ENCODE data around the gene MICA. TPM values are rescaled to one million over a fixed set of nuclear protein-coding genes. Genes with fewer than 3 reads are reported as not detected.
"Not testable (repeated sequence)": the region's sequence is repeated elsewhere in the genome, so short reads cannot be mapped to it uniquely, and the experiment has no call there.

The MICA gene
- total and polyA plus RNA-seq, 10 donors, result 7.8 to 27.4 (median 16.1) TPM

DNA sequence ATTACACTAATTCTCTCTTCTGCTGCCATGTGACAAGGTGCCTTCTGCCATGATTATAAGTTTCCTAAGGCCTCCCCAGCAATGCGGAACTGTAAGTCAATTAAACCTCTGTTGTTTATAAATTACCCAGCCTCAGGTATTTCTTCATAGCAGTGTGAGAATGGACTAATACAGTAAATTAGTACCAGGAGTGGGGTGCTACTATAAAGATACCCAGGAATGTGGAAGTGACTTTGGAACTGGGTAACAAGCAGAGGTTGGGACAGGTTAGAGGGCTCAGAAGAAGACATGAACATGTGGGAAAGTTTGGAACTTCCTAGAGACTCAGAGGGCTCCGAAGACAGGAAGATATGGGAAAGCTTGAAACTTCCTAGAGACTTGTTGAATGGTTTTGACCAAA, 34.8 kb downstream of the MICA start:
- no peak for TF ChIP-seq POLR2AphosphoS5 (IDR thresholded peaks at IDR 0.05)
- 68 to 99% (median 94%) methylated on average over 2 of the region's 2 CpGs for WGBS, 5 donors
- DNase-seq, result no peak

DNA sequence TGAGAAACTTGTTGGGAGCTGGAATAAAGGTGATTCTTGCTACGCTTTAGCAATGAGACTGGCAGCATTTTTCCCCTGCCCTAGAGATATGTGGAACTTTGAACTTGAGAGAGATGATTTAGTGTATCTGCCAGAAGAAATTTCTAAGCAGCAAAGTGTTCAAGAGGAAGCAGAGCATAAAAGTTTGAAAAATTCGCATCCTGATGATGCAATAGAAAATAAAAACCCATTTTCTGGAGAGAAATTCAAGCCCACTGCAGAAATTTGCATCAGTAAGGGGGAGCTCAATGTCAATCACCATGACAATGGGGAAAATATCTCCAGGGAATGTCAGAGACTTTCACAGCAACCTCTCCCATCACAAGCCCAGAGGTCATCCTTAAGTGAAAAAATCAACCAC, 35.3 kb downstream of the MICA start:
- H3K27ac ChIP-seq, result no peak overlapping the region
- 63 to 89% (median 82%) methylated on average over 2 of the region's 2 CpGs for WGBS, 5 donors
- intact Hi-C loops (cut with DNase I; ENCODE audit: low total_unique reads), result no loop called here
- peaks cover 0 to 12% (median 8%) of the 10 kb centered on the region in 6 donors for H3K4me1 ChIP-seq
- no peak for DNase-seq
- H3K36me3 ChIP-seq, result no peaks in the 10 kb centered on the region
- H3K9me3 ChIP-seq, result peaks cover 0 to 15% (median 13%) of the 10 kb centered on the region in 8 donors
- H3K4me3 ChIP-seq, result no peak overlapping the region
- TF ChIP-seq, protein P1, sequence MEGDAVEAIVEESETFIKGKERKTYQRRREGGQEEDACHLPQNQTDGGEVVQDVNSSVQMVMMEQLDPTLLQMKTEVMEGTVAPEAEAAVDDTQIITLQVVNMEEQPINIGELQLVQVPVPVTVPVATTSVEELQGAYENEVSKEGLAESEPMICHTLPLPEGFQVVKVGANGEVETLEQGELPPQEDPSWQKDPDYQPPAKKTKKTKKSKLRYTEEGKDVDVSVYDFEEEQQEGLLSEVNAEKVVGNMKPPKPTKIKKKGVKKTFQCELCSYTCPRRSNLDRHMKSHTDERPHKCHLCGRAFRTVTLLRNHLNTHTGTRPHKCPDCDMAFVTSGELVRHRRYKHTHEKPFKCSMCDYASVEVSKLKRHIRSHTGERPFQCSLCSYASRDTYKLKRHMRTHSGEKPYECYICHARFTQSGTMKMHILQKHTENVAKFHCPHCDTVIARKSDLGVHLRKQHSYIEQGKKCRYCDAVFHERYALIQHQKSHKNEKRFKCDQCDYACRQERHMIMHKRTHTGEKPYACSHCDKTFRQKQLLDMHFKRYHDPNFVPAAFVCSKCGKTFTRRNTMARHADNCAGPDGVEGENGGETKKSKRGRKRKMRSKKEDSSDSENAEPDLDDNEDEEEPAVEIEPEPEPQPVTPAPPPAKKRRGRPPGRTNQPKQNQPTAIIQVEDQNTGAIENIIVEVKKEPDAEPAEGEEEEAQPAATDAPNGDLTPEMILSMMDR (IDR thresholded peaks at IDR 0.05 in 8 of 11, conservative IDR thresholded peaks at IDR 0.05 in 3 of 11), result no peak
- peaks cover 0 to 19% (median 0%) of the 10 kb centered on the region in 7 donors for H3K27me3 ChIP-seq (replicated peaks in 1 of 7)

More for the DNA sequence above, 34.8 kb downstream of the MICA start:
- Histone ChIP-seq H3K27me3 (replicated peaks in 1 of 7) (peaks cover 0 to 19% (median 0%) of the 10 kb centered on the region in 7 donors), H3K36me3 (no peaks in the 10 kb centered on the region), H3K4me3 (no peak overlapping the region), H3K27ac (no peak overlapping the region), H3K4me1 (peaks cover 0 to 12% (median 8%) of the 10 kb centered on the region in 6 donors), H3K9me3 (peaks cover 0 to 15% (median 13%) of the 10 kb centered on the region in 8 donors)
- intact Hi-C loops (cut with DNase I; ENCODE audit: low total_unique reads), result no loop called here

DNA sequence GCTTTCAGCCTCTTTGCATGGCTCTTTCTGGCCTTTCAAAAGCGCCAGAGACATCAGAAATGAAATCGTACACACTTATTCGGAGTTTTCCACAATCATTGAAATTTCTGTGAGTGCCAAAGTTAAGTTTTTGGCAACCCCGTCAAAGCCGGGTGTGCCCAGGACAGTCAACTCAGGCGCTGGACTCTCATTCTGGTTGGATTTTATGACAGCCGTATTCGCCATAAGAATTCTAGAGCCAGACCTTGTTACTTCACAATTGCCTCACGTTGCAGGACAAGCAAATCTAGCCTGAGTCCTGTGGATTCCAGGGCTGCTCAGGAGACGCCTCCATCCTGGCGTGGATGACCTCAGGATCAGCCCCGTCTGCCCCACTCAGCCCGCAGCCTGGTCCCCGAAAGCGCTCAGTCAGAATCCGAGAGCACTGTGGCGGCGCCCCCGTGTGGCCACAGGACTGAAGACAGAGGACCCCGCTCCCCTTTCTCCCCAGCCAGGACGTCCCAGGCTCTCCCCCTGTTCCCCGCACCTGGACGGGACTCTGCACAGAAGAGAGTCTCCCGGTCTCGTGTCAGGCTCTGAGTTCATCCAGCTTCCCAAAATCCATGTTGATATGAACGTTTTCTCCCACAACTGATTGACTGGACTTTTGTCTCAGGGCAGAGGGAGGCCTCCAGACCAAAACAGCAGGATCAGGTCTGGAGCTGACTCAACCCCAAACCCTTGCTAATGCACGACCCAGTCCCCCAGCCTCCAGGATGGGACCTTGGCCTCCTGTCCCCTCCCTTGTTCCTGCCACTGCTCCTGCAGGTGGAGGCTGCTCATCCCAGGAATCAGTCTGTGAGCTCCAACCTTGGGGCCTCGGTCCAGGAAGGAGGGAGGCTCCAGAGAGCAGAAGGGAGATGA, 38.2 kb downstream of the MICA start:
- DNase-seq, result peak; percentile 96
- 19 to 33% (median 22%) methylated on average over 17 to 28 of the region's 28 CpGs for WGBS, 5 donors
- TF ChIP-seq, protein P1 (IDR thresholded peaks at IDR 0.05 in 8 of 11, conservative IDR thresholded peaks at IDR 0.05 in 3 of 11), result peak; percentile 64 to 91 (median 82)
- TF ChIP-seq POLR2A (IDR thresholded peaks at IDR 0.05) (no peak), POLR2AphosphoS5 (IDR thresholded peaks at IDR 0.05) (peak; percentile 15 to 54 (median 52))
- Histone ChIP-seq H3K27me3 (replicated peaks in 1 of 7) (peaks cover 0 to 19% (median 0%) of the 10 kb centered on the region in 7 donors), H3K9me3 (peaks cover 0 to 15% (median 13%) of the 10 kb centered on the region in 8 donors), H3K4me3 (peak overlapping the region in 1 of 8 donors; percentile 31), H3K4me1 (peaks cover 0 to 12% (median 8%) of the 10 kb centered on the region in 6 donors), H3K27ac (no peak overlapping the region), H3K36me3 (no peaks in the 10 kb centered on the region)
- intact Hi-C loops (cut with DNase I; ENCODE audit: low total_unique reads), result loop anchor here (5.0 kb wide), 1 partner anchor 44 kb away; no protein-coding TSS in a partner anchor

DNA sequence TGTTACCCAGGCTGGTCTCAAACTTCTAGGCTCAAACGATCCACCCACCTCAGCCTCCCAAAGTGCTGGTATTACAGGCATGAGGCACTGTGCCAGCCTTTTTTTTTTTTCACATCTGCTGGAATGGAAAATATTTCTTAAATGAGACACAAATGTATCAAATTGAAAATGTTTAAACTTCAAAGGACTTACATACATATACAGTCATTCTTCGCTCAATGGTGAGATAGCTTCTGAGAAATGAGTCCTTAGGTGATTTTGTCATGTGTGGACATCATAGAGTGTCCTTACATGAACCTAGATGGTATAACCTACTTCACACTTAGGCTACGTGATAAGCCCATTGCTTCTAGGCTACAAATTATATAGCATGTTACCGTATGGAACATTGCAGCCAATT, 43.1 kb downstream of the MICA start:
- TF ChIP-seq POLR2AphosphoS5 (IDR thresholded peaks at IDR 0.05) (no peak), POLR2A (IDR thresholded peaks at IDR 0.05) (no peak)
- TF ChIP-seq, protein P1 (IDR thresholded peaks at IDR 0.05 in 8 of 11, conservative IDR thresholded peaks at IDR 0.05 in 3 of 11), result no peak
- Histone ChIP-seq H3K27ac (no peak overlapping the region), H3K36me3 (no peaks in the 10 kb centered on the region), H3K4me3 (no peak overlapping the region), H3K4me1 (peaks cover 0 to 6% (median 6%) of the 10 kb centered on the region in 6 donors), H3K27me3 (replicated peaks in 1 of 7) (peaks cover 0 to 8% (median 0%) of the 10 kb centered on the region in 7 donors), H3K9me3 (no peaks in the 10 kb centered on the region)
- DNase-seq, result no peak
- intact Hi-C loops (cut with DNase I; ENCODE audit: low total_unique reads), result no loop called here
- 72 to 92% (median 89%) methylated on average over 4 of the region's 4 CpGs for WGBS, 5 donors

DNA sequence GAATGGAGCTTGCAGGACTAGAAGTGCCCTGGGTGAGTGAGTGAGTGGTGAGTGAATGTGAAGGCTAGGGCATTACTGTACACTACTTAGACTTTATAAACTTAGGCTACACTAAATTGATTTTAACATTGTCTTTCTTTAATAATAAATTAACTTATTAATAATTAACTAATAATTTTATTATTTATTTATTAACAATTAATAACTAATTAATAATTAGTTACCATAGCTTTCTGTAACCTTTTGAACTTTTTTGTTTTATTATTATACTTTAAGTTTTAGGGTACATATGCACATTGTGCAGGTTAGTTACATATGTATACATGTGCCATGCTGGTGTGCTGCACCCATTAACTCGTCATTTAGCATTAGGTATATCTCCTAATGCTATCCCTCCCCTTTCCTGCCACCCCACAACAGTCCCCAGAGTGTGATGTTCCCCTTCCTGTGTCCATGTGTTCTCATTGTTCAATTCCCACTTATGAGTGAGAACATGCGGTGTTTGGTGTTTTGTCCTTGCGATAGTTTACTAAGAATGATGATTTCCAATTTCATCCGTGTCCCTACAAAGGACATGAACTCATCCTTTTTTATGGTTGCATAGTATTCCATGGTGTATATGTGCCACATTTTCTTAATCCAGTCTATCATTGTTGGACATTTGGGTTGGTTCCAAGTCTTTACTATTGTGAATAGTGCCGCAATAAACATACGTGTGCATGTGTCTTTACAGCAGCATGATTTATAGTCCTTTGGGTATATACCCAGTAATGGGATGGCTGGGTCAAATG, 43.8 kb downstream of the MICA start:
- H3K9me3 ChIP-seq; H3K4me1 ChIP-seq; H3K36me3 ChIP-seq; H3K4me3 ChIP-seq; DNase-seq; H3K27me3 ChIP-seq (replicated peaks in 1 of 7); intact Hi-C loops (cut with DNase I; ENCODE audit: low total_unique reads); H3K27ac ChIP-seq: not testable (repeated sequence)
- WGBS, 5 donors, result 81 to 92% (median 88%) methylated on average over 3 to 6 of the region's 6 CpGs
